Activated T-helper 2 cell treated with anti-CD3 and anti-CD28 coated beads, Interferon-gamma antibody, Interleukin-2, Interleukin-4, amounts not matched to agents 10 μg/mL and 5 μg/mL and 100 μg/mL, durations not matched to agents 14 hours and 24 hours and 36 hours (primary cell): Measurements from ENCODE around the gene KLHL8. TPM values are rescaled to one million over a fixed set of nuclear protein-coding genes. Genes with fewer than 3 reads are reported as not detected.

ENCODE experiments used
- DNase-seq: peaks from one replicate; pipeline ENCODE4 v3.0.0; 2021; ENCODE audit warnings: low spot score
- H3K27ac Mint-ChIP-seq: one replicate; pipeline ENCODE4 v1.8.0; 2021; ENCODE audit warnings: mixed read lengths
- H3K27me3 Mint-ChIP-seq: one replicate; pipeline ENCODE4 v1.8.0; 2021; ENCODE audit warnings: low read depth, mixed read lengths
- H3K36me3 Mint-ChIP-seq: one replicate; pipeline ENCODE4 v1.8.0; 2021; ENCODE audit warnings: low read depth, mixed read lengths
- H3K4me1 Mint-ChIP-seq: one replicate; pipeline ENCODE4 v1.8.0; 2021; ENCODE audit warnings: low read depth, mixed read lengths
- H3K4me3 Mint-ChIP-seq: one replicate; pipeline ENCODE4 v1.8.0; 2021; ENCODE audit warnings: low read depth, mild to moderate bottlenecking, moderate library complexity, mixed read lengths
- H3K9me3 Mint-ChIP-seq: one replicate; pipeline ENCODE4 v1.8.0; 2021; ENCODE audit warnings: mixed read lengths
- intact Hi-C: fragments of 100-400 bp; cut with micrococcal nuclease; formaldehyde crosslinking; loops from one replicate; pipeline ENCODE4 v1.15.1; 2023
- total RNA-seq: library from RNA; stranded (reverse); gene quantifications from 2 replicates; pipeline ENCODE4 v1.2.3, GENCODE V29; 2022

The KLHL8 gene
- total RNA-seq, 1 donor from 2014 or later = 12.3 TPM

DNA sequence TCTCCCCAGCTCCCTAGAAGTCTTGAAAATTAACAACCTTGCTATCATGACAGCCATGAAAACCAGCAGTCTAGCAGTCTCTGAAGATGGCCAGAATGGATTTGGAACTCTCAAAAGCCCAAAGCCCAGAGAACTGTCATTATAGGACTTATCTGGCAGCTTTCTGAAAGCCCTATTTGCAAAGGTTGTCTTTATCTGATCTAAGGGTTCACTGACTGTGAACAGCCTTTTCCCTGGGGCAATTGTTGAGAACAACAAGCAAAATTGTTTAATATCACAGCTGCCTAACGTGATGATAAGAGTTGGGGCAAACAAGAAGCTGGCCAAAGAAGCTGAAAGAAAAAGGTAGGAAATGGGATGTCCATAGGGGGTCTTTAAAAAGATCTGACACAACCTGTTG lies 20.9 kb upstream of the KLHL8 start:
- H3K27me3 Mint-ChIP-seq = peaks cover 24% of the 10 kb centered on the region
- H3K9me3 Mint-ChIP-seq = peaks cover 25% of the 10 kb centered on the region
- no peak overlapping the region for H3K27ac Mint-ChIP-seq
- no peaks in the 10 kb centered on the region for H3K36me3 Mint-ChIP-seq
- H3K4me3 Mint-ChIP-seq = no peak overlapping the region
- H3K4me1 Mint-ChIP-seq = no peaks in the 10 kb centered on the region
- intact Hi-C loops = no loop called here
- no peak for DNase-seq

DNA sequence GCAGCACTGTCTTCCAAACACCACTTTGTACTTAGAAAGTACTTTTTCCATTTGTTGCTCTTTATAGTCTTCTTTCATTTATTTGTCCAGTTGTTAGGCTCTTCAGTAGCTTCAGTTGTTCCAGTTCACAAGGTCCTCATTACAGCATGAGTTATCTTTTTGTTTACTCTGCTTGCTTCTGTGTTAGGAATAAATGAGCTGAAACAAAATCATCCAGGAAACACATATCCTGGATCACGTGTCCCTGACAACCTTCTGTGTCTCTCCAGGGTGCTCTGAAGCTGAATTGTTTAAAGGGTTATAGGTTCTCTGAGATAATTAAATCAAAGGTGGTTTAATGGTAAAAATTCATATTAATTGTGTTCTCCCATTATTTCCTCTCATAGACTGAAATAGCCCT lies 19.9 kb upstream of the KLHL8 start:
- no peak overlapping the region for H3K27ac Mint-ChIP-seq
- intact Hi-C loops = no loop called here
- peaks cover 23% of the 10 kb centered on the region for H3K27me3 Mint-ChIP-seq
- peaks cover 4% of the 10 kb centered on the region for H3K4me1 Mint-ChIP-seq
- no peaks in the 10 kb centered on the region for H3K36me3 Mint-ChIP-seq
- peaks cover 25% of the 10 kb centered on the region for H3K9me3 Mint-ChIP-seq
- no peak overlapping the region for H3K4me3 Mint-ChIP-seq
- no peak for DNase-seq

DNA sequence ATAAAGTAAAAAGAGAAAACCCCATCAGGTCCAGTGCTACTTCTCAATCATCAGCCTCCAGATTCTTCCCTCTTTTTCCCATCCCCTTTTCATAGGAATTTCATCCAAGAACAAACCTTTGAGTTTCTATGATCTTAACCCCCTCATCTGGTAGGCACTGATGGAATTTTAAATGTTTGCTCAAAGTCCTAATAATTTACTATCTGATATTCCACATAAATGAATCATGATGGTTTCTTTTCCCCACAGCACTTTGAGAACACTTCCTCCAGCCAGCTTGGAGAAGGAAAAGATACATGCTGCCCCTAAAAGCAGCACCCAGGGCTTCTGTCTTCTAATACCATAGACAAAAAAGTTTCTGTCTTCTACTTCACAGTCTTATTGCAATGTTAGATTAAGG lies 19.4 kb upstream of the KLHL8 start:
- H3K27ac Mint-ChIP-seq = no peak overlapping the region
- DNase-seq = no peak
- H3K4me3 Mint-ChIP-seq = no peak overlapping the region
- no peaks in the 10 kb centered on the region for H3K36me3 Mint-ChIP-seq
- H3K4me1 Mint-ChIP-seq = peaks cover 5% of the 10 kb centered on the region
- intact Hi-C loops = loop anchor here (10.0 kb wide), 1 partner anchor 745 kb away; no protein-coding TSS in a partner anchor
- peaks cover 24% of the 10 kb centered on the region for H3K9me3 Mint-ChIP-seq
- H3K27me3 Mint-ChIP-seq = peaks cover 21% of the 10 kb centered on the region

DNA sequence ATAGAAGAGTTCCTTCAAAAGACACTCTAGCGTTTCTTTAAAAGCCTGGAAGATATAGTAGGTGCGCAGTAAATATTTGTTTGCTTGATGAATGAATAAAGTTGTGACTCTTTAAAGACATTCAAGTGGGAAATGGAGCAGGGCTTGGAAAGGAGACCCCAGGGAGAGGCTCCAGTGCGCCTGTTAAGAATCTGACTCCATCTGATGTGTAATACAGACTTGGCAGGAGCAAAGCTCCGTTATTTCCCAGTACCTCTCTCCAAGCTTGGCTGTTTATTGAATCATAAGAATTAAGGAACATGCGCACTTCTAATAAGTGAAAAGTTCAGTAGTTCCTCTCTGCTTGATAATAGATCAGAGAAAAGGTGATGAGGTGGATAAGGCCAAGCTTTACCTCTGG lies 18.8 kb upstream of the KLHL8 start:
- Mint-ChIP-seq H3K36me3 (no peaks in the 10 kb centered on the region), H3K27ac (no peak overlapping the region), H3K4me1 (peaks cover 5% of the 10 kb centered on the region), H3K27me3 (peaks cover 19% of the 10 kb centered on the region), H3K9me3 (peaks cover 18% of the 10 kb centered on the region), H3K4me3 (no peak overlapping the region)
- DNase-seq = no peak
- intact Hi-C loops = loop anchor here (10.0 kb wide), 1 partner anchor 744 kb away; no protein-coding TSS in a partner anchor

DNA sequence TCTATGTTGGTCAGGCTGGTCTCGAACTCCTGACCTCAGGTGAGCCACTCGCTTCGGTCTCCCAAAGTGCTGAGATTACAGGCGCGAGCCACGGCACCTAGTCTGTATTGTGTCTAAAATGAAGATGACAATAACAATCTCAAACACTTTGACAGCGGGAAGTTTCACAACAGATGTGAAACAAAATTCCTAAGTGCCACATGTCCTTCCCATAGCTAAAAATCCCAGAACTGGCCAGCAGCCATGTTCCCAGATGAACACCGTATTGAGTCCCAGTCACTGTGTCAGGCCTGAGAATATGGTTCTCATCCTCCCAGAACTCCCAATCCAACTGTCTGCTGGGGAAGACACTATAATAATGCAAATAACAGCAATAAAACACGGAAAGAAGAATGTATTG lies 16.4 kb upstream of the KLHL8 start:
- Mint-ChIP-seq H3K27ac (no peak overlapping the region), H3K9me3 (peaks cover under 1% of the 10 kb centered on the region), H3K27me3 (peaks cover 20% of the 10 kb centered on the region), H3K4me1 (peaks cover 5% of the 10 kb centered on the region), H3K36me3 (no peaks in the 10 kb centered on the region), H3K4me3 (no peak overlapping the region)
- intact Hi-C loops = loop anchor here (10.0 kb wide), 1 partner anchor 742 kb away; no protein-coding TSS in a partner anchor
- DNase-seq = no peak

DNA sequence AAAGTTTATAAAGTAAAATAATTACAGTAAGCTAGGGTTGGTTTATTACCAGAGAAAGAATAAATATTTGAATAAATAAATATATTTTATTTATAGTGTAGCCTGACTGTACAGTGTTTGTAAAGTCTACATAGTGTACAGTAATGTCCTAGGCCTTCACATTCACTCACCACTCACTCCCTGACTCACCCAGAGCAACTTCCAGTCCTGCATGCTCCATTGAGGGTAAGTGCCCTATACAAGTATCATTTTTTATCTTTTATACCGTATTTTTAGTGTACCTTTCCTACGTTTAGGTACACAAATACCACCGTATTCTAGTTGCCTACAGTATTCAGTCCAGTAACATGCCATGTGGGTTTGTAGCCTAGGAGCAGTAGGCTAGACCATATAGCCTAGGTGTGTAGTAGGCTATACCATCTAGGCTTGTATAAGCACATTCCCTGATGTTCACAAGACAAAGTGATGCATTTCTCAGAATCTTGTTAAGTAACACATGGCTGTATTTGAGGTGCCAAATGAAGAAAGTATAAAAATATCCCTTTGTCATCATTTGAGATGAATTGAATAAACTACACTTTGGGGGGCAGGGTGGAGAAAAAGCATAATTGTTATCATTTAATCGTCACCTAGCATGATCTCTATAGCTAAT lies 14.7 kb upstream of the KLHL8 start:
- intact Hi-C loops = loop anchor here (1.0 to 10.0 kb wide), 4 partner anchors 16 to 740 kb away; no protein-coding TSS in a partner anchor
- peaks cover 22% of the 10 kb centered on the region for H3K27me3 Mint-ChIP-seq
- no peak overlapping the region for H3K27ac Mint-ChIP-seq
- H3K4me1 Mint-ChIP-seq = peaks cover 5% of the 10 kb centered on the region
- no peak for DNase-seq
- peak overlapping the region; percentile 77 for H3K4me3 Mint-ChIP-seq
- no peaks in the 10 kb centered on the region for H3K9me3 Mint-ChIP-seq
- no peaks in the 10 kb centered on the region for H3K36me3 Mint-ChIP-seq

DNA sequence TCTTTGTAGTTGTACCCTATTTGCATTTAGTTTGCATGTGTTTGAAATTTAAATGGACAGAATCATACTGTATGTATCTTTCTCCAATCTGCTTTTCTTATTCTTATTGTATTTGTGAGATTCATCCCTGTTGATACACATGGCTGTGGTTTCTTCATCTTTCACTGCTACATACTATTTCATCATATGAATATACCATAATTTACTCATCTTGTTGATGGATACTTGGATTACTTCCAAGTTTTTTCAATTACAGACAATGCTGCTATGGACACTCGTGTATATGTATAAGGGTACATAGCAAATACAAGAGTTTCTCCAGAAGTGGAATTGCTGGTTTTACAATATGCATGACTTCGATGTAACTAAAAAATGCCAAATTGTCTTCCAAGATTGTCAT lies 11.8 kb upstream of the KLHL8 start:
- Mint-ChIP-seq H3K9me3 (no peaks in the 10 kb centered on the region), H3K36me3 (no peaks in the 10 kb centered on the region), H3K4me1 (peaks cover 5% of the 10 kb centered on the region), H3K27ac (no peak overlapping the region), H3K27me3 (peaks cover 22% of the 10 kb centered on the region), H3K4me3 (no peak overlapping the region)
- DNase-seq = no peak
- intact Hi-C loops = loop anchor here (10.0 kb wide), 1 partner anchor 737 kb away; no protein-coding TSS in a partner anchor

DNA sequence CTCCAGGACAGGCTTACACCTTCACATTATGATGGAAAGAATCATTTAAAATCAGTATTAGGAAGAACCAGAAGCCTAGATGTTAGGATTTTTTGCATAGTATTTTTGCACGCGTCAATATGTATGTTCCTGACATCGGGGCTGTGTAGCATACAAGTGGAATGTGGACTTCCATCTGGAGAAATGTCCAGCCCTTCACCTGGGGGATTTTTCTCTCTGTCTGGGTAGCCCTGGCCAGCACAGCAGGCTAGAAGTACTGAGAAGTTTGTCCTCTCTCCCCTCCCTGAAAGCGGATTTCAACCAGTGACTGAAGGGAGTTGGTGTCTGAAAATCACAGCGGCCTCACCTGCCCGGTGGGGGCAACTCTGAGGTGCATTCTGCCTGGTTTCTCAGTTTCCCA lies 10.4 kb upstream of the KLHL8 start:
- H3K27ac Mint-ChIP-seq = no peak overlapping the region
- intact Hi-C loops = loop anchor here (10.0 kb wide), 1 partner anchor 736 kb away; no protein-coding TSS in a partner anchor

DNA sequence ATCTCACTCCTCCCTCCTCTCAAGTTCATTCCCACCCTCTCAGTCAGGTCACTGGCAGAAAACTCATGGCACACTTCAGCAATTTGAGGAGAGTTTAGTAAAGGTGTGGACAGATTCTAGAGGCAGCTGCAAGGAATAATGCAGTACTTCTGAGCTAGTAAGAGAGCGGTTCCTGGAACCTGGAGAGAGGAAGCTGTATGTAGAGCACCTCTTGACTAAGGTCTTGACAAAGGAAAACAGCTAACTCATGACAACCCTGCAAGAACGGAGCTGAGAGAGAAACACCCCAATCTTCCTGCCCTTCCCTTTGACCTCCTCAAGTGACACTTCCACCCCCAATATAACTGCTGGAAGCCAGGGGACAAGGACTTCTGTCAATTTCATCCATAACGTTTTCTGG lies 9.6 kb upstream of the KLHL8 start:
- intact Hi-C loops = loop anchor here (10.0 kb wide), 1 partner anchor 735 kb away; no protein-coding TSS in a partner anchor
- no peak overlapping the region for H3K4me3 Mint-ChIP-seq

More for the DNA sequence above, 10.4 kb upstream of the KLHL8 start:
- Mint-ChIP-seq H3K9me3 (no peaks in the 10 kb centered on the region), H3K4me3 (no peak overlapping the region), H3K4me1 (peaks cover 5% of the 10 kb centered on the region), H3K36me3 (no peaks in the 10 kb centered on the region), H3K27me3 (peaks cover 21% of the 10 kb centered on the region)
- DNase-seq = no peak

DNA sequence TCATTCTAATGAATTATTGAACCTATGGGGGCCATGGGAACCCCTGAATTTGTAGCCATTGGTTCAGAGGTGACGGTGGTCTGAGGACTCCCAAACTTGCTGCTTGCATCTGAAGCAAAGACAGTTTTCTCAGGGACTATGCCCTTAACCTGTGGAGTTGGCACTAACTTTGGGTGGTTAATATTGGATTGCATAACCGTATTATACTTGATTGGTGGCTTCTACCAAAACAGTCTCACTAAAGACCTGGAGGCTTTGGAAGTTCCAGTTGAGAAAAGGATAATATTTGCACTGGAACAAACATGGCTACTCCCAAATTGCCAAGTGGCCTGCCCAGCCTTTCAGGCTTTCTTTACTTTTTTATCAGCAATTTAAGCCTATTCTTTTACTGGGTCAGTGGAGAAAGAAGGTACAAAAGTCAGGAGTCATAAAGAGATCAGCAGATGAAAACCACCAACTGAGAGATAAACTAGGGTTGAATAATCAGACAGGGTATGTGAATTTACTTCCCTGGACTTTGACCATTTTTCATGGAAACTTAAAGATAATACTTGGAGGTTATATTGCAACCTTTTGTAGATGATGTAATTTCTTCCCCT lies 7.9 kb upstream of the KLHL8 start:
- intact Hi-C loops = no loop called here
- Mint-ChIP-seq H3K27me3 (peaks cover 30% of the 10 kb centered on the region), H3K4me3 (no peak overlapping the region), H3K9me3 (no peaks in the 10 kb centered on the region), H3K36me3 (no peaks in the 10 kb centered on the region), H3K4me1 (peaks cover 6% of the 10 kb centered on the region), H3K27ac (no peak overlapping the region)
- DNase-seq = no peak

More for the DNA sequence above, 9.6 kb upstream of the KLHL8 start:
- H3K27ac Mint-ChIP-seq = no peak overlapping the region
- H3K36me3 Mint-ChIP-seq = no peaks in the 10 kb centered on the region
- H3K4me1 Mint-ChIP-seq = peaks cover 6% of the 10 kb centered on the region
- peaks cover 26% of the 10 kb centered on the region for H3K27me3 Mint-ChIP-seq
- no peaks in the 10 kb centered on the region for H3K9me3 Mint-ChIP-seq
- no peak for DNase-seq

DNA sequence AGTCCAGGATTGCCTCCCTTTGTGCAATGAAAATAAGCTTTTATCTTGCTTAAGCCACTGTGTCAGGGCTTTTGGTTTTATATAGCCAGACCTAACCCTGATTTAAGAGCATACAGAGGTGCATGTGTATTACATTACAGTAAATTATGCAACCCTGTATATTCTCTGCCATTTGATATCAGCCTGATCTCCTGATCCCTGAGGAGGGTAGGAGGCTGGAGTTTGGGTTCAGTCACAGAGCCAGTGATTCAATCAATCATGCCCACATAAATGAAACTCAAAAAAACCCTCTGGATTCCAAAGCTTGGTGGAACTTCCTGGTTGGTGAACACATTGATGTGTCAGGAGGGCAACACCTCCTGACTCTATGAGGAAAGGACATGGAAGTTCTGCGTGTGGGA lies 7.3 kb upstream of the KLHL8 start:
- no peak overlapping the region for H3K27ac Mint-ChIP-seq
- H3K27me3 Mint-ChIP-seq = peaks cover 29% of the 10 kb centered on the region
- no peaks in the 10 kb centered on the region for H3K36me3 Mint-ChIP-seq
- intact Hi-C loops = no loop called here
- no peaks in the 10 kb centered on the region for H3K9me3 Mint-ChIP-seq
- no peak for DNase-seq
- H3K4me3 Mint-ChIP-seq = no peak overlapping the region
- H3K4me1 Mint-ChIP-seq = peaks cover 6% of the 10 kb centered on the region

DNA sequence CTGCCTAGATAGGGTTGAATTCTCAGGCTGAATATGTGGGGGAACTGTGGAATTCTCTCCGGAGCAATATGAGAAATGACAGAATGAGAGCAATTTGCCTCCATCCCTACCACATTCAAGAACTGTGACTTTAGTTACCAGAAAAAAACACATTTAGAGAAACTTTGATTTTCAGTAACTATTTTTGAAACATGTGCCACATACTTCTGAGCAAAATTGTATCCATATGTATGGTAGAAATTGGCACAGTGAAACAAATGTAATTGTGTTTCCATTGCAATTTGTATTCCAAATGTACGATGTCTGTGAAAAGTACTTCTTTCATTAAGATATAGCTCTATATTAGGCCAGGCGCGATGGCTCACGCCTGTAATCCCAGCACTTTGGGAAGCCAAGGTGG lies 5.5 kb upstream of the KLHL8 start:
- Mint-ChIP-seq H3K4me1 (peaks cover 7% of the 10 kb centered on the region), H3K4me3 (no peak overlapping the region), H3K9me3 (no peaks in the 10 kb centered on the region), H3K36me3 (no peaks in the 10 kb centered on the region), H3K27me3 (peaks cover 22% of the 10 kb centered on the region), H3K27ac (no peak overlapping the region)
- intact Hi-C loops = no loop called here
- no peak for DNase-seq

DNA sequence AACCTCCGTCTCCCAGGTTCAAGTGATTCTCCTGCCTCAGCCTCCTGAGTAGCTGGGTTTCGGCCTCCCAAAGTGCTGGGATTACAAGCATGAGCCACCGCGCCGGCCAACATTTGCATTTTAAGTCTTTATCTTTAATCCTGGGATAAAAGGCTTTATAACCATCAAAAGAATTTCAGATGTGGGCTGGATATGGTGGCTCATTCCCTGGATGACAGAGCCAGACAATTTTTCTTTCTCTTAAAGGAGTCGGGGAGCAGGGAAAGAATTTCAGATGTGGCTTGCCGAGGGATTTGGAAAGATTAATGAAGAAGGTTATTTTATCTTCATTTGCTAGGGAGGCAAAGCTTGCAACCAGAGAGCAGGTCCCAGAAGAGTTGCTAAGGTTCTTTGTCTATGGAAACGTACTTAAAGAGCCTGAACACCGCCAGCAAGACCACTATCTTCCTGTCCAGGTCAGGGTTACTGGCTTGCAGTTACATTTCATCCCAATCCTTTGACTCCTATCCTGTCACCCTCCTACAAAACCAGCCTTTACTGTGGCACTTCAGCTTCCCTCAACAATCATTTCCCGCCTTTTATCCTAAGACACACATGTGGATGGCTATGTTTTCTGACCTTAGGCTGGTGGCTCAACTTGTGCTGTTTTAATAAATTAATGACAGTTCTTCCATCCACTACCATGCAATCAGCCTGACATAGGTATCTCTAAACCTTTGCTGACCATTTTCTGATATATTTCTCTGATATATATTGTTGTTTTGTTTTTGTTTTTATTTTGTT lies 3.9 kb upstream of the KLHL8 start:
- DNase-seq = no peak
- Mint-ChIP-seq H3K27me3 (peaks cover 14% of the 10 kb centered on the region), H3K9me3 (no peaks in the 10 kb centered on the region), H3K27ac (no peak overlapping the region), H3K4me3 (no peak overlapping the region), H3K4me1 (peaks cover 12% of the 10 kb centered on the region), H3K36me3 (no peaks in the 10 kb centered on the region)
- intact Hi-C loops = no loop called here
